GM18858 (cell line): ENCODE results near the gene RBFOX1.

Experiments
- ATAC-seq: cut with Tn5 transposase; IDR thresholded peaks from one replicate; pipeline ENCODE4 v1.9.1; 2021; ENCODE audit not compliant: unreplicated experiment

The RBFOX1 gene

DNA sequence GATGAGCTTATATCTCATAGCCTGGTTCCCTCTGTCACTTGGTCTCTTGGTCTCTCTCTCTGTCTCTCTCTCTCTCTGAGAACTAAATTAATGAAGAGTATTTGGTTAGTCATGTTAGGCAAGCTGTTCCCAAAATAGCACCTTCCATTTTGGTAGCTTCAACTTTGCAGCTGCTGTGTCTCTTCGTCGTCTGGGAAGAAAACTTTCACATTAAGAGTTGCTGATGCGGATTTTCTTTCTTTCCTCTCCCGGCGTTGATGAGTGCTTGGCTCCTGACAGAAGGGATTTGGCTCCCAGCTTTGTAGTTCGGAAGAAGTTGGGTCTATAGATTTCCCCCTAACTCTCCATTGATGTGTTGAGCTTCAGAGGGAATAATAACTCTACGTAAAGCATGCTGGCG, at the start of gene RBFOX1:
RBFOX1 (plus strand) TSS at position 235 of the 400 bp plus-strand sequence.
- no peak for ATAC-seq

- ATAC-seq: no peak
Observed at GRCh38 chr16:7284780-7285179, 47.9 kb upstream of the RBFOX1 start.

DNA sequence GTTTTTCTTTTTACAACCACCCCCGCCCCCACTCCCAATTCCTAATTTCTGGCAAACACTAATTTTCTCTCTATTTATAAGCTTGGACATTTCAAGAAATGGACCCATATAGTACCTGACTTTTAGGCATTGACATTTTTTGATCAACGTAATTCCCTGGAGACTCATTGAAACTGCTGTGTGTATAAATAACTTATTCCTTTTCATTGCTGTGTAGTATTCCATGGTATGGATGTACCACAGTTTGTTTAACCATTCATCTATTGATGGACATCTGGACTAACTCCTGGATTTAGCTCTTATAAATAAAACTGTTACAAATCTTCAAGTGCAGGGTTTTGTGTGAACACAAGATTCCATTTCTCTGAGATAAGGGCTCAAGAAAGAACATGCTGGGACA, 47.1 kb upstream of the RBFOX1 start:
- no peak for ATAC-seq

- no peak for ATAC-seq
Observed at GRCh38 chr16:7289299-7289698, 43.3 kb upstream of the RBFOX1 start.

DNA sequence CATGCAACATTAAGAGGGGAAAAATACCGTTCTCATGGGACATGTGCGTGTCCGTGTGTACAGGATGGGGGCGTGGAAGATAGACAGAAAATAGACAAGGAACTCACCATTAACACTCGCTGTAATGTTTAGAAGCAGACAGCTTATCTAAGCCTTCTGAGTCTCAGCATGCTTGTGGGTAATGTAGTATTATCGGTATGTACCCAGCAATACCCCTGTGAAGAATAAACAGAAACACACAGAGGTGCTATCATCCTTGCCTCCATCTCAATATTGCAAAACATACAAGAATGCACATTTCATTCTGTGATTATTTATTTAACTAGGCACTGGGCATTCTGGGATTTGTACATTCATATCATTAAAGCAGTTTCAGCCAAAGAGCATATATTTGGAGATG, 42.0 kb upstream of the RBFOX1 start:
- no peak for ATAC-seq

GRCh38 chr16:7294020-7294419, 38.6 kb upstream of the RBFOX1 start:
- ATAC-seq: no peak

- ATAC-seq: no peak
Observed at GRCh38 chr16:7303052-7303610, 29.5 kb upstream of the RBFOX1 start.

DNA sequence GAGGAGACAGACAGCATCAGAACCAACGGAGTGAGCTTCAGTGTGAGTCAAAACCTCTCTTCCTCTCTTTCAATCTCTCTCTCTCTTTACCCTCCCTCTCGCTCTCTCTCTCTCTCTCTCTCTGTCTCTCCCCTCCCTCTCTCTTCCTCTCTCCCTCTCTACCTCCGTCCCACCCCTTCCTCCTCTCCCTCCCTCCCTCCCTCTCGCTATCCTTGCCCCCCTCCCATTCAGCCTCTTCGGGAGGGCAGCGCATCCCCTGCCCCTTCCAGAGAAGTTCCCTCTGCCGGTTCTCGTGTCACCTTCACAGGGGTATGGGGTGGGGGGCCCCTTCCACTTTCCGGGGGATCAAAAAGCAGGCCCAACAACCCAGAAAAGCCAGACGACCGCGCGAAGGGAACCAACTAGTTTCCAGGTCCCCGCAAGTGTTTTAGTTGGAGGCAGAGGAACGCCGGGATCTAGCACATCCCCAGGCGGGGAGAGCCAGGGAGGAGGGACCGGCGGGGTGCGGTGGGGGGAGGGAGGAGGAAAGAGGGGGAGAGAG, 28.9 kb upstream of the RBFOX1 start:
- ATAC-seq: no peak

- ATAC-seq: no peak
Observed at GRCh38 chr16:7304279-7304678, 28.4 kb upstream of the RBFOX1 start.

GRCh38 chr16:7304958-7305357, 27.7 kb upstream of the RBFOX1 start:
- ATAC-seq: no peak

DNA sequence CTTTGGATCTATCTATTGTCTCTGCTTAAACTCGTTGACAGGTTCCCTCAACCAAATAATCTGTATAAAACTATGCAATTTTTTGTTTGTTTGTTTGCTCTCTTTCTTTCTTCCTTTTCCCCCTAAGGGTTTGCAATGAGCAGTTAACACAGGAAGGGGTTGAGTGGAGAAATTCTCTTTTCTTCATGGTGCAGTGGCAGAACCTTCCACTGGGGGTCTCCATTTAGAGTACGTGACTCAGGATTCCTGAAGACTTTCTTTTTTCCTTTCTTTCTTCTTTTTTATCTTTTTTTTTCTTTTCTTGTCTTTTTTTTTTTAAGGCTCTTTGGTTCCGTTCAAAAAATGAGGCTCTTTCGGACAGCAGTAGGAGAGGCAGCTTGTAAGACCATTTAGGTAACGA, 19.5 kb upstream of the RBFOX1 start:
- ATAC-seq: no peak

DNA sequence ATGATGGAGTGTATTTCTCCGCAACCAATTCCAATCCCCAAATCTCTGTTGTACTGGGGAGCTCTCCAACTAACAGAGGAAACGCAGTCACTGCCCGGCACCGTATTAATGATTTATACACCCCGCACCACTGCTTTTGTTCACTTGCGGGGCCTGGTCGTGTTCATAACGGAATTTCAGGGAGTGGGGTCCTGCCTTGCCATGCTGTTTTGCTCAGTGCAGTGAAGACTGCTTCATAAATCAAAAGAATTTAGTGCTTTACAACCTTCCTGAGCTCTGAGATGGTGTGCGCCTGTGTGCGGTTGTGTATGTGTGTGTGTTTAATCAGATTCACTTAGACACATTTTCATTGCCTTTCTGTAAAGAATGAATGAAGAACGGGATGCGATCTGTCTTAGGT, 18.5 kb upstream of the RBFOX1 start:
- ATAC-seq: no peak

GRCh38 chr16:7315813-7316212, 16.8 kb upstream of the RBFOX1 start:
- ATAC-seq: no peak

DNA sequence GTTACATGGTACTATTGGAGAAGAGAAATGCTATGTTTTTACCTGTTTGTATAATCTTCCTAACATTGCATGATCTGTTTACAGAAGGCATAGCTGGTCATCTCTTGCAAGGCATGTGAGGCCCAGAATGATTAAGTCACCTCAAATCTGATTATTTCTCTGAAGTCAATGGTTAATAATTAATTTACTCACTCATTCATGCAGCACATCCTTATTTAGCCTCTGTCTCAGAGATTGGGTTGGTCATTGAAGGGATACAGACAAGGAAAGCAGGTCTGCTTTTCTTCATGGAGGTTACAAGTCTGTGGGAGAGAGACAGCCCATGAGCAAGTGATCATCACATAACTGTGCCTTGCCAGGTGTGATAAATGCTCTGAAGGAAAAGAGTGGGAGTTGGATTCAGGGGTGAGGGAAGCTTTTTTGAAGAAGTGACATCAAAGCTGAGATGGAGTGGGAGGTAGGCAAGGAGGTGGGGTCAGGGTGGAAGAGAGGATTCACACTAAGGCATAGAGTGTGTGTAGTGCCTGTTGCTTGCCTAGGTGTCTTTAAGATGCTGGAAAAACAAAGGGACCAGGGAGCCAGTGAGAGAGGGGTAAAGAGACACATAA, 16.3 kb upstream of the RBFOX1 start:
- ATAC-seq: no peak

GRCh38 chr16:7317982-7318381, 14.7 kb upstream of the RBFOX1 start:
- ATAC-seq: no peak

- ATAC-seq: no peak
Observed at GRCh38 chr16:7318686-7319085, 14.0 kb upstream of the RBFOX1 start.

- ATAC-seq: no peak
Observed at GRCh38 chr16:7319514-7319913, 13.1 kb upstream of the RBFOX1 start.

DNA sequence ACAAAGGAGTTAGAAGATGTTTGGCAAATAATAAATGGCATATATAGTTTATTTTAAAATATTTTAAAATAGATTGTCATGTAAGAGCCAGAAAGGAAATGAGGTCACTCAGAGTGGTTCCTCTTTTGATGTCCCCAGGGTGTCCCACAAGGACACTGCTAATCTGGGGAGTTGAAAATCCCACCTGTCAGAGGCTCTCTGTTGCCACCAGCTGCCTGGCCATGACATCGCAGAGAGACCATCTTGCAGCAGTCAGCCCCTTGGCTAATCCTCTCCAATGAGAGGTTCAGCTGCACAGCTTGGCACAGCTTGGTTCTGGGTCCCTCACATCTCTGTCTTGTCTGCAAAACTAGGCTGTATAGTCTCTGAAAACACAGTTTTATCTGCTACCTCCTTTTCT, 11.0 kb upstream of the RBFOX1 start:
- no peak for ATAC-seq

- no peak for ATAC-seq
Observed at GRCh38 chr16:7324321-7324720, 8.3 kb upstream of the RBFOX1 start.

DNA sequence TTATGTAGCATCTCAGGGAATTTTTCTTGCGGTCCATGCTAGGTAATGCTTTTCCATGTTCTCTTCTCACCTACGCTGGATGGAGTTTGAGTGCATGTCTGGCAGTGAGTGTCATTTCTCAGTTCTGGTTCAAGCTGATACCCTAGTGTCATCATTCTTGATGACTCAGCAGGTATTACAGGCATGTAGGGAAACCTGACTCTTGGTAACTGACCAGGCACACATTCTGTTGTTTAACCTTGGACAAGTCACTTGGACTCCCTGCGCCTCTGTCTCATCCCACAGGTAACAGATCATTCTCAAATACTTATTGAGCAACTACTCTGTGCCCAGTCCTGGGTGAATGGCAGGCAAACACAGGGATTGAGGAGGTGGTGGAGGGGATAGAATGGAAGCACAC, 6.8 kb upstream of the RBFOX1 start:
- ATAC-seq: no peak

DNA sequence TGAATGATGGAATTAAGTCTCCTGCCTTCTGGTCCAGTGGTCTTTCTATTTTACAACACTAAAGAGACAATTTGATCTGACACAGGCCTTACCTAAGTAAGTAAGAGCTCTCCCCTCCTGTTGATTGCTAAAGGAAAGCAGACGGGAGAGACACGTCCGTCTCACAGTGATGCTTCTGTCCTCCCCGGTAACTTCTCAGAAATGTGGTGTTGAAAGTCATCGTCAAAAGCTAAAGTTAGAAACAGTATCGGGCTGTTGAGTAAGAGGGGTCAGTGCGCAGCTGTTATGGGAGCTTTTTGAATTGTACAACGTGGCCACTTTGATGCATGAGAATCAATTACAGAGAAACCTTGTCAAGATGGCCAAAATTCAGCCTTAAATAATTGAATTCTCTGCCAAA, 1.9 kb upstream of the RBFOX1 start:
- no peak for ATAC-seq

DNA sequence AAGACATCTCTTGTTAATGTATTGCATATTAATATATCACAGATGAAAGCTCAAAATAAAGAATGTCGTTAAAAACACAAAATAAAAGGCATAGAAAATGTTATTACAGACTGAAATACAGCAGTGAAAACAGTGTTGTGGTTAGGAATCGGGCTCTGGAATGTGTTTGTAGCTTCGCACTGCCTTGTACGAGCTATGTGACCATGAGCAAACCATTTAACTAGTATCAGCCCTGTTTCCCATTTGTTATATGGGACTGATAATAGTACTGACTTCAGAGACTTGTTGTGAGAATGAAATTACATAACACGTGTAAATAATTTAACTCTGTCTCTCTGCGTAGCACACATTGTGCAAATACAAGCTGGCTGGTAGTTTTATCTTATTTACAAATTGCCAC, 648 bp upstream of the RBFOX1 start:
- no peak for ATAC-seq

DNA sequence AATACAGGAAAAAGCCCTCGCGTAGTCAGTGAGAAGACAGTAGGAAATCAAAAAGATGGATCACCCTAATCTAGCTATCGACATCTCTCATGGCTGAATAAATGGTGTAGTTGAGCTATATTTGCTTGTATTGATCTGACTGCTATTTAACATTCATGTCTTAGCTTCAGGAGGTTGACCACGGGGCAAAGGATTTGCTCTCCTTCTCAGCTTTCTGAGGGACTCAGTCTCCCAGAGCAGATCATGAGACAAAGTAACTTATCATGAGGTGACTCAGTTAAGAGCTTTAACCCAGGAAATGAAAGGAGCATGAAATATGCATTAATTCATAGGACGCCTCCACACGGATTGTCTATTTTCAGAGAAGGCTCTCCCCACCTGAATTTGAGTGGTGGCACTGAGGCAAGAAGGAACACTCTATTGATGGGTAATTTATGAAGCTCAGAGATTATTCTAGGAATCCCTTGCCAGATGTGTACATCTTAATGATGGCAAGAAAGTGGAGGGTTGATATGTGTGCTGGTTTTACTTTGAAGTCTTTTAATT, 608 bp downstream of the RBFOX1 start:
- no peak for ATAC-seq
